ENCODE results near the gene SP110.
"Not testable (repeated sequence)": the region's sequence is repeated elsewhere in the genome, so short reads cannot be mapped to it uniquely, and the experiment has no call there.

The SP110 gene

DNA sequence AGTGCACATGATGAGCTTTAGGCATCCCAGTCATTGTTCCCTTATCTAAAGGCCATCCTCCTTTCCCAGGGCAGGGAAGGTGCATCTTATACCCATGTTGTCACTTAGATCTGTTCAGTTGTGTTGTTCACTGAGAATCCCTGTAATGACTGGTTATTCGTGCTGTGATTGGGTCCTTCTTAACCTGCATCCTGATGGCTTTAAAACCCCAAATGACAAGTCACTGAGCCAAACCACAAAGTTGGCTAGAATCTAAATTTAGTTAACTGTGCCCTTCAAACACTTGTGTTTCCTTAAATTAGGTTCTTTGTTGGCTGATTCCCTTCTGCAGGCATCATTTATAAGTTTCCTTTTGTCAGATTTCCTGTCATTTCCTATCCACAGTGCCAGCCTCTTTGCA lies 92.6 kb downstream of the SP110 start:
- no peak for TF ChIP-seq CTCF (IDR thresholded peaks at IDR 0.05; ENCODE audit: low read depth, low read length, missing control alignments)
- no peak for DNase-seq (ENCODE audit: low read depth)
- H3K4me3 ChIP-seq (ENCODE audit: low read depth, low read length), result no peak overlapping the region
- in situ Hi-C loops (cut with HindIII; ENCODE audit: low sequenced_read_pairs), result no loop called here

GRCh38 chr2:230124757-230125431 lies 94.9 kb downstream of the SP110 start:
- TF ChIP-seq CTCF (IDR thresholded peaks at IDR 0.05; ENCODE audit: low read depth, low read length, missing control alignments), result no peak
- no peak overlapping the region for H3K4me3 ChIP-seq (ENCODE audit: low read depth, low read length)
- DNase-seq (ENCODE audit: low read depth), result no peak
- in situ Hi-C loops (cut with HindIII; ENCODE audit: low sequenced_read_pairs), result no loop called here

DNA sequence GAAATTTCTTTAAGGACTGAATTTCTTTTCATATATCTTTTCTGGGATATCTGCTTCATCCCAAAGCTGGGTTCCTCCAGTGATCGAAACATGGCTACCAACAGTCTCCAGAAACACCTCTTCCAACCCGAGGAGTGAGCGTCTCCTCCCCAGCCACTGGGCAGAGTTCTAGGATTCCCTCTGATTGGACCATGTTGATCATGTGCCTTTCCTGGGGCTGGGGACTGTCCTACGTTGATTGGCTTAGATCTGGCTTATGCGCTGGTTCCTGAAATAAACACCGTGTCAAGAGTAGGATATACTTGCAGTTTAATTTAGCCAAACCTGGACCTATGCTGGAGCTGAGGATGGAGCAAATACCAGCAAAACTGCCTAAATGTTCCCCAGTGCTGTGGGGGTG lies 95.5 kb downstream of the SP110 start:
- no peak for TF ChIP-seq CTCF (IDR thresholded peaks at IDR 0.05; ENCODE audit: low read depth, low read length, missing control alignments)
- in situ Hi-C loops (cut with HindIII; ENCODE audit: low sequenced_read_pairs), result no loop called here
- no peak overlapping the region for H3K4me3 ChIP-seq (ENCODE audit: low read depth, low read length)
- no peak for DNase-seq (ENCODE audit: low read depth)

GRCh38 chr2:230120376-230120775 lies 99.4 kb downstream of the SP110 start:
- DNase-seq (ENCODE audit: low read depth); in situ Hi-C loops (cut with HindIII; ENCODE audit: low sequenced_read_pairs); H3K4me3 ChIP-seq (ENCODE audit: low read depth, low read length): not testable (repeated sequence)

DNA sequence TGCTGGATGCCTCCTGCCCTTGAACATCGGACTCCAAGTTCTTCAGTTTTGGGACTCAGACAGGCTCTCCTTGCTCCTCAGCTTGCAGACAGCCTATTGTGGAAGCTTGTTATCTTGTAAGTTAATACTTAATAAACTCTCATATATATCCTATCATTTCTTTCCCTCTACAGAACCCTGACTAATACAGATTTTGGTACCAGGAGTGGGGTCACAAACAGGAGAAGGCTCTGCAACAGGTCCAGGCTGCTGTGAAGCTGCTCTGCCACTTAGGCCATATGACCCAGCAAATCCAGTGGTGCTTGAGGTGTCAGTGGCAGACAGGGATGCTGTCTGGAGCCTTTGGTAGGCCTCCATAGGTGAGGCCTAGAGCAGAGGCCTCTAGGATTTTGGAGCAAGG lies 100.0 kb downstream of the SP110 start:
- in situ Hi-C loops (cut with HindIII; ENCODE audit: low sequenced_read_pairs); DNase-seq (ENCODE audit: low read depth); H3K4me3 ChIP-seq (ENCODE audit: low read depth, low read length): not testable (repeated sequence)

All from astrocyte of the cerebellum (primary cell).